ENCODE results near the gene SLC16A13. TPM values are rescaled to one million over a fixed set of nuclear protein-coding genes. Genes with fewer than 3 reads are reported as not detected.

The SLC16A13 gene
- total and polyA plus RNA-seq, 2 of the 8 experiments (the other 6 are each of a cell fraction or from before 2014, with no cell fraction given), result 5.4 to 5.8 TPM

DNA sequence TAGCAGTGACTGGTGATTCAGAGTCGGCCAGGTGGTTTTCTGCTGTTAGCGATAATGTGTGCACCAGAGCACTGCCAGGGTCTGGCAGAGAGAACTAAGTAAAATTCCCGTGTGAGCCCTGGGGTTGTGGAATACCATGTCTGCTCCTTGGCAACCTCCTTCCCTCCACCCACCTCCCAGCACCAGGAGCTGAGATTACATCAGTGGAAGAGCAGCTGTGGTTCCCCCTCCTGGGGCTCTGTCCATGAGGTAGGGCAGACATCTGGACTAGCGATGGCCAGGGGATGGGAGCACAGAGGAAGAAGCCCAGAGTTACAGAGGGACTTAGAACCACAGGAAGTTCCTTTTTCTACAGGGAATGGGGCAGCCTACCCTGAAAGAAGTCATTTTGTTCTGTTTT lies 28.4 kb downstream of the SLC16A13 start:
- Histone ChIP-seq H4K20me1 (replicated peaks in 1 of 2; ENCODE audit: control insufficient read depth in 1 of 2, insufficient read depth in 2 of 2, low read length in 2 of 2) (no peaks in the 10 kb centered on the region), H3K56ac (replicated peaks; ENCODE audit: insufficient read length, low read depth, low read length) (no peak overlapping the region), H3K9ac (replicated peaks in 1 of 4; ENCODE audit: extremely low read depth in 1 of 4, low read depth in 3 of 4, low read length in 3 of 4) (no peak overlapping the region), H3K9me3 (ENCODE audit: insufficient read depth in 2 of 2, low read depth in 1 of 2, low read length in 1 of 2) (peaks cover 16 to 21% of the 10 kb centered on the region in 2 experiments), H3K79me1 (ENCODE audit: low read depth, low read length) (no peaks in the 10 kb centered on the region), H3K23ac (ENCODE audit: insufficient read length) (no peak overlapping the region), H3K23me2 (ENCODE audit: low read depth, low read length) (no peaks in the 10 kb centered on the region), H4K91ac (replicated peaks; ENCODE audit: insufficient read length, low read length) (no peak overlapping the region), H3K36me3 (ENCODE audit: control insufficient read depth in 2 of 4, insufficient read depth in 4 of 4, low read length in 3 of 4) (no peaks in the 10 kb centered on the region), H3K4me1 (replicated peaks in 1 of 4; ENCODE audit: control insufficient read depth in 3 of 4, insufficient read depth in 4 of 4, low read length in 3 of 4) (no peaks in the 10 kb centered on the region), H4K5ac (ENCODE audit: insufficient read length, low read depth, low read length) (no peak overlapping the region), H2BK15ac (ENCODE audit: low read length) (no peak overlapping the region), H3K18ac (ENCODE audit: extremely low read depth, low read length) (no peak overlapping the region), H2BK20ac (ENCODE audit: low read length) (no peak overlapping the region), H3K4me2 (ENCODE audit: insufficient read depth in 1 of 2, low read depth in 2 of 2, low read length in 2 of 2) (no peak overlapping the region), H2BK120ac (replicated peaks; ENCODE audit: low read depth, low read length) (no peak overlapping the region), H2BK5ac (ENCODE audit: low read depth, low read length) (no peak overlapping the region), H3K4ac (replicated peaks; ENCODE audit: insufficient read length, low read depth, low read length) (no peak overlapping the region), H3K14ac (ENCODE audit: insufficient read length) (no peak overlapping the region), H3K27me3 (replicated peaks in 1 of 4; ENCODE audit: control insufficient read depth in 3 of 4, extremely low read depth in 1 of 4, insufficient read depth in 3 of 4, low read length in 3 of 4) (no peaks in the 10 kb centered on the region), H2AK5ac (ENCODE audit: low read depth, low read length) (no peak overlapping the region), H3K27ac (ENCODE audit: low read depth, low read length) (no peak overlapping the region), H2BK12ac (ENCODE audit: low read depth, low read length) (no peak overlapping the region), H4K8ac (ENCODE audit: extremely low read depth, insufficient read depth, low read length) (no peak overlapping the region), H2AFZ (ENCODE audit: low read length) (no peak overlapping the region; the same call in 1 of the 2 replicates), H3K79me2 (ENCODE audit: control insufficient read depth in 1 of 2, insufficient read depth in 2 of 2, low read length in 2 of 2) (no peaks in the 10 kb centered on the region), H3K4me3 (ENCODE audit: extremely low read depth in 1 of 4, insufficient read depth in 2 of 4, low read depth in 3 of 4, low read length in 4 of 4) (no peak overlapping the region)
- ChIA-PET CTCF (ENCODE audit: partially characterized antibody) (interaction anchor here (0.6 to 2.5 kb wide), 7 partner anchors 11 to 121 kb away, joined by 3 to 12 read pairs (median 5); no protein-coding TSS in a partner anchor), POLR2A (ENCODE audit: partially characterized antibody) (interaction anchor here (1.1 kb wide), 1 partner anchor 150 kb away, joined by 3 read pairs; no protein-coding TSS in a partner anchor)
- TF ChIP-seq JUND (IDR thresholded peaks at IDR 0.05; ENCODE audit: low read length), result no peak
- TF ChIP-seq SUZ12 (IDR thresholded peaks at IDR 0.05; ENCODE audit: low read length), result no peak
- TF ChIP-seq NANOG (IDR thresholded peaks at IDR 0.05; ENCODE audit: insufficient read depth, low read depth, low read length, poor library complexity, severe bottlenecking), result no peak
- no peak for TF ChIP-seq BACH1 (IDR thresholded peaks at IDR 0.05; ENCODE audit: low read length)
- TF ChIP-seq SIX5 (IDR thresholded peaks at IDR 0.05; ENCODE audit: low read depth, low read length), result no peak
- no peak for TF ChIP-seq NRF1 (IDR thresholded peaks at IDR 0.05; ENCODE audit: low read depth, low read length)
- no peak for TF ChIP-seq CEBPB (IDR thresholded peaks at IDR 0.05; ENCODE audit: low read depth, low read length)
- TF ChIP-seq YY1 (IDR thresholded peaks at IDR 0.05; ENCODE audit: low read depth, low read length), result no peak
- no peak for TF ChIP-seq RFX5 (IDR thresholded peaks at IDR 0.05; ENCODE audit: borderline replicate concordance, low read depth, low read length)
- WGBS, 2 experiments (ENCODE audit: extremely low coverage in 1 of 2, insufficient coverage in 1 of 2, insufficient read length in 1 of 2, insufficient replicate concordance in 2 of 2, low coverage in 1 of 2, low lambda C conversion rate in 2 of 2, missing lambda C conversion rate in 1 of 2), result 83% methylated on average over 4 of the region's 4 CpGs; no CpG with 5 or more reads in 1 of the 2 experiments
- no peak for DNase-seq (ENCODE audit: low read depth in 1 of 2, low spot score in 2 of 2)
- FAIRE-seq, result no peak

All from H1 (cell line).